Measurements from ENCODE around the gene GRIK5. TPM values are rescaled to one million over a fixed set of nuclear protein-coding genes. Genes with fewer than 3 reads are reported as not detected.
A peak's percentile ranks its signal among the peaks of the same experiment; 100 is the strongest.
"Not testable (repeated sequence)": the region's sequence is repeated elsewhere in the genome, so short reads cannot be mapped to it uniquely, and the experiment has no call there.

GRIK5 gene
- total RNA-seq, 2 experiments from 2014 or later: 0.73 to 0.90 TPM

DNA sequence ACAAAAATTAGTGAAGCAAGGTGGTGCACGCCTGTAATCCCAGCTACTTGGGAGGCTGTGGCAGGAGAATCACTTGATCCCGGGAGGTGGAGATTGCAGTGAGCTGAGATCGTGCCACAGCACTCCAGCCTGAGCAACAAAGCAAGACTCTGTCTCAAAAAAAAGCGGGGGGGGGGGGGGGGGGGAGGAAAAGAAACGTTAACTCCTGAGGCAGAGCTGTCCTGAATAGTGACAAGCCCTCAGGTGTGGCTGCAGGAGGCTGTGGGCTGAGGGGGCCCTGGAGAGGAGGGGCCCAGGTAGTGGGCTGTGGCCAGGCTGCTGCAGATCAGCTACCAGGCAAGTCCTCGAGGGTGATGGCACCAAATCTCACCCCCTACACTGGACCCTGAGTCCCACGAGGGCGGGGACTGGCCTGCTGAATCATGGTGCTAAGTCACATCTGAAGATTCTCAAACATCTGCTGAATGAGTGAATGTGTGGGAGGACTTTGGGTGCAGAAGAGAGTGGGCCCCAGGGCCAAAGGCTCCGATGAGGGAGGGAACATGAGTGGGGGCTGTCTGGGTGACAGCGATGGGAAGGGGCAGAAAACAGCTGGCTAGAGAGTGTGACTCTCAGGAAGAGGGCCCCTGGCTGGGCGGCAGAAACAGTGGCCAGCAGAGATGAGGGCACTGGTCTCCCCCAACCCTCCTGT lies 51.4 kb downstream of the GRIK5 start:
- ChIA-PET POLR2A (no interaction called here), CTCF (interaction anchor here (1.1 kb wide), 1 partner anchor 16 kb away, joined by 4 read pairs; no protein-coding TSS in a partner anchor)
- no peaks in the 10 kb centered on the region for H3K4me1 Mint-ChIP-seq (ENCODE audit: low read depth)
- H3K4me3 Mint-ChIP-seq: no peak overlapping the region
- no peak overlapping the region for H3K27ac Mint-ChIP-seq
- intact Hi-C loops (cut with micrococcal nuclease): no loop called here
- no peaks in the 10 kb centered on the region for H3K36me3 Mint-ChIP-seq
- peaks cover 7% of the 10 kb centered on the region for H3K27me3 Mint-ChIP-seq
- no peaks in the 10 kb centered on the region for H3K9me3 Mint-ChIP-seq
- DNase-seq: no peak

DNA sequence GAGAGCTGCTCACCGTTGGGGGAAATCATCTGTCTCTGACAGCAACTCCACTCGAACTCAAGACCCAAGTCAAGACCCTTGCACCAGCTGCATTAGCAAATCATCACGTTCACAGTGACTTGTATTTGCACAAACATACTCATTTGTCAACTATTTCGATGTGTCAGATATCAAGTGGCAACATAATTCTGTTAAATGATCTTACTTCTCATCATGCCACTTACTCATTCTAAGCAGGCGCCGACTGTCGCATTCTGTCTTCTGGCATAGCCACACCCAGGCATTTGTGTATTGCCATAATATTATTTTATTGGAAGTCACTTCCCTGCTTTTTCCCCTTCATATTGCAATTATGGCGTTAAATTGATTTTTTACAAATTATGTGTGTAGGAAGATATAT lies 53.0 kb downstream of the GRIK5 start:
- no peaks in the 10 kb centered on the region for H3K36me3 Mint-ChIP-seq
- H3K27ac Mint-ChIP-seq: no peak overlapping the region
- no peak overlapping the region for H3K4me3 Mint-ChIP-seq
- no peak for DNase-seq
- ChIA-PET POLR2A (no interaction called here), CTCF (no interaction called here)
- peaks cover 7% of the 10 kb centered on the region for H3K27me3 Mint-ChIP-seq
- no peaks in the 10 kb centered on the region for H3K9me3 Mint-ChIP-seq
- no peaks in the 10 kb centered on the region for H3K4me1 Mint-ChIP-seq (ENCODE audit: low read depth)
- intact Hi-C loops (cut with micrococcal nuclease): no loop called here

DNA sequence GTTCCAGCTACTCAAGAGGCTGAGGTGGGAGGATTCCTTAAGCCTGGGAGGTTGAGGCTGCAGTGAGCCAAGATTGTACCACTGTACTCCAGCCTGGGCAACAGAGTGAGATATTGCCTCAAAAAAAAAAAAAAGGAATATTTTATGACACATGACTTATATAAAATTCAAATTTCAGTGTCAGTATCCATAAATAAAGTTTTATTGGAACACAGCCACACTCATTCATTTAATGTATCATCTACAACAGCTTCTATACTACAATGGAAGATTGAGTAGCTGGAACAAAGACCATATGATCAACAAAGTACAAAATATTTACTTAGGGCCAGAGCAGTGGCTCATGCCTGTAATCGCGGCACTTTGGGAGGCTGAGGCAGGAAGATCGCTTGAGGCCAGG lies 57.3 kb downstream of the GRIK5 start:
- DNase-seq; H3K4me3 Mint-ChIP-seq; H3K36me3 Mint-ChIP-seq; POLR2A ChIA-PET; H3K27me3 Mint-ChIP-seq; H3K9me3 Mint-ChIP-seq; intact Hi-C loops (cut with micrococcal nuclease); H3K27ac Mint-ChIP-seq; H3K4me1 Mint-ChIP-seq (ENCODE audit: low read depth): not testable (repeated sequence)
- CTCF ChIA-PET: interaction anchor here (0.7 kb wide), 2 partner anchors 17 to 22 kb away, joined by 3 read pairs; no protein-coding TSS in a partner anchor

DNA sequence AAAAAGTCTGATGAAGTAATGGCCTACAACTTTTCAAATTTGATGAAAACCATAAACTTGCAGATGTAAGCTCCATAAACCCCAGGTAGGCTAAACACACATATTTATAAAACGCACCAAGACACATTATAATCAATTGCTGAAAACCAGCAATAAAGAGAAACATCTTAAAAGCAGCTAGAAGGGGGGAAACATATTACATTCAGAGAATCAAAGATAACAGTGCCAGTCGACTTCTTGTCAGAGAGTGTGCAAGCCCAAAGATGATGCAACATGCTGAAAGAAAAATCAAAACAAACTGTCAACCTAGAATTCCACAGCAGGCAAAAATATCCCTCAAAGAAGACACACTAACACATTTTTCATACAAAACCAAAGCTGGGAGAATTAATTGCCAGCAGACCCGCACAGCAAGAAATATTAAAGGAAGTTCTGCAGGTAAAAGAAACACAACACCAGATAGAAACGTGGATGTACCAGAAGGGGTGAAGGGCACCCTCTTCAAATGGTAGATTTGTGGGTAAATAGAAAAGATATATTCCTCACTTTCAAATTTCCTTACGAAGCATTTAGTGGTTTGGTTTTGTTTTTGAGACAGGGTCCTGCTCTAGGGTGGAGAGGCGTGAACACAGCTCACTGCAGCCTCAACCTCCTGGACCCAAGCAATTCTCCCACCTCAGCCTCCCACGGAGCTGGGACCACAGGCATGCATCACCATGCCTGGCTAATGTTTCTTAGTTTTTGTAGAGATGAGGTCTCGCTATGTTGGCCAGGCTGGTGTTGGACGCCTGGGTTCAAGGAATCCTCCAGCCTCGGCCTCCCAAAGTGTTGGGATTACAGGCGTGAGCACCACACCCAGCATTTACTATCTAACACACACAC lies 59.5 kb downstream of the GRIK5 start:
- Mint-ChIP-seq H3K27ac (no peak overlapping the region), H3K9me3 (no peaks in the 10 kb centered on the region), H3K4me1 (ENCODE audit: low read depth) (no peaks in the 10 kb centered on the region), H3K36me3 (no peaks in the 10 kb centered on the region), H3K27me3 (peaks cover 3% of the 10 kb centered on the region), H3K4me3 (no peak overlapping the region)
- POLR2A ChIA-PET: no interaction called here
- intact Hi-C loops (cut with micrococcal nuclease): no loop called here
- CTCF ChIA-PET: interaction anchor here (1.0 to 2.2 kb wide), 2 partner anchors 24 to 186 kb away, joined by 3 to 6 read pairs; no protein-coding TSS in a partner anchor
- DNase-seq: no peak

DNA sequence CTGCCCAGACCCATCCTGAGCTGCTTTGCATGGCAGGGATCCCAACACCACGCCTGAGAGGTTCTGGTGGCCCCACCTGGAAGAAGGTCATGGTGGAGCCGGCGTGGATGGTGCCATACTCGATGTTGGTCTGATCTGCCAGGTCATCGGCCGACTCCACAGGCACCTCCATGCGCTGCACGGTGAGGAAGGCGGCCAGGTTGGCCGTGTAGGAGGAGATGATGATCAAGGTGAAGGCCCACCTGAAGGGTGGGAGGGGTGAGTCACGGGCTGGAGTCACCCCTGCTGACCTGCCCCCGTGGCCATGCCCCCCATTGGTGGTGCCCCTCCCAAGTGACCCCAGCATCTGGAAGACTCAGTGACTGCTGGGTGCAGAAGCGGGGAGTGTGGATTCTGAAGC lies 63.4 kb downstream of the GRIK5 start:
- H3K27ac Mint-ChIP-seq: no peak overlapping the region
- ChIA-PET POLR2A (no interaction called here), CTCF (no interaction called here)
- no peaks in the 10 kb centered on the region for H3K4me1 Mint-ChIP-seq (ENCODE audit: low read depth)
- H3K9me3 Mint-ChIP-seq: no peaks in the 10 kb centered on the region
- H3K36me3 Mint-ChIP-seq: no peaks in the 10 kb centered on the region
- intact Hi-C loops (cut with micrococcal nuclease): no loop called here
- peaks cover 12% of the 10 kb centered on the region for H3K27me3 Mint-ChIP-seq
- H3K4me3 Mint-ChIP-seq: no peak overlapping the region
- DNase-seq: no peak

DNA sequence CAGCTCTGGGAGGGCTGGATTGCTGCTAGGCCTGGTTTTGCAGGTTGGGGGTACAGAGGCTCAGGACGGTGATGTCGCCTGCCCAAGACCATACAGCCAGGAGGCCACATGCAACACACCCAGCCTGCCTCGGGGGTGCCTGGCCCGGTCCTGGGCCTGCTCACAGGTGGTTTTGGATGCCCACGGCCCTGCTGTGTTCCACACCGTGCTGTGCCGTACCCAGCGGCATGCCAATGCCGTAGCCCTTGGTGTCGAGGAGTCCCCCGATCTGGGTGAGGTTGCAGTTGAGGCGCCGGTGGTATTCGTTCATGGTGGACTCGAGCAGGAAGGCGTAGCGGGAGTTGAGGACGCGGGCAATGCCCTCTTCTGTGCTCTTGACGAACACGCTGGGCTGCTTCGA lies 64.5 kb downstream of the GRIK5 start:
- H3K27me3 Mint-ChIP-seq: peaks cover 20% of the 10 kb centered on the region
- no peaks in the 10 kb centered on the region for H3K9me3 Mint-ChIP-seq
- H3K36me3 Mint-ChIP-seq: no peaks in the 10 kb centered on the region
- DNase-seq: no peak
- H3K4me3 Mint-ChIP-seq: no peak overlapping the region
- ChIA-PET CTCF (interaction anchor here (0.8 kb wide), 1 partner anchor 103 kb away, joined by 3 read pairs; no protein-coding TSS in a partner anchor), POLR2A (no interaction called here)
- H3K4me1 Mint-ChIP-seq (ENCODE audit: low read depth): no peaks in the 10 kb centered on the region
- no peak overlapping the region for H3K27ac Mint-ChIP-seq
- intact Hi-C loops (cut with micrococcal nuclease): no loop called here

DNA sequence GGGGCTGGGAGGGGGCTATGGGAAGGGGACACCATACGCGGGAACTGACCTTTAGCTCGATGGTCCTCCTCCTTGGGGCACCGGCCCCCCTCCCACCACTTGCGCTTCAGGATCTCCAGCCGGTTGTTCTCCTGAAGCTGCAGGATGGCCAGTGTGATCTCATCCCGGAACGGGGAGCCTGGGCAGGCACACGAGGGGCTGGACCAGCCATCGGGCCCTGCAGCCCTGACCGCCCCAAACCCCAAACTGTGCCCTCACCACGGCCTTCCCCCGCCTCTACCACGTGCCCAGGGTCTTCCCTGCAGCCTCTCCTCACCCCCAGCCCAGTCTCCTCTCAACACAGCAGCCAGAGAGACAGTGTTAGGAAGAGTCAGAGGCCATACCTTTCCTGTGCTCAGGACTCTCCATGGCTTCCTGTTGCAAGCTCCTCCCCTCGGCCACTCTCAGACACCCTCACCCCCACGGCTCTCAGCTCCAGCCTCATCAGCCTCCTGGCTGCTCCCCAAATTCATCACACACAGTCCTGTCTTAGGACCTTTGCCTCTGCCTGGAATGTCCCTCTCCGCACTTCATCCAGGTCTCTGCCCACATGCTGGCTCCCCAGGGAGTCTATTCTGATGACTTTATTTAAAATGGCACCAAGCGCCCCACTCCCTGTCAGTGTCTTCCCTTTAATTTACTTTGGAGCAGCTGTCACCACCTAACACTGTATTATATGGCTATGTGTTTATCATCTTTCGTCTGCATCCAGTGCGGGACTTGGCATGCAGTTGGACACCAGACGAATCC lies 66.3 kb downstream of the GRIK5 start:
- no peaks in the 10 kb centered on the region for H3K9me3 Mint-ChIP-seq
- H3K27me3 Mint-ChIP-seq: peaks cover 32% of the 10 kb centered on the region
- DNase-seq: no peak
- H3K36me3 Mint-ChIP-seq: no peaks in the 10 kb centered on the region
- POLR2A ChIA-PET: no interaction called here
- CTCF ChIA-PET: interaction anchor here (1.0 kb wide), 1 partner anchor 19 kb away, joined by 4 read pairs; no protein-coding TSS in a partner anchor
- intact Hi-C loops (cut with micrococcal nuclease): no loop called here
- peaks cover 3% of the 10 kb centered on the region for H3K4me1 Mint-ChIP-seq (ENCODE audit: low read depth)
- H3K4me3 Mint-ChIP-seq: no peak overlapping the region
- H3K27ac Mint-ChIP-seq: no peak overlapping the region

DNA sequence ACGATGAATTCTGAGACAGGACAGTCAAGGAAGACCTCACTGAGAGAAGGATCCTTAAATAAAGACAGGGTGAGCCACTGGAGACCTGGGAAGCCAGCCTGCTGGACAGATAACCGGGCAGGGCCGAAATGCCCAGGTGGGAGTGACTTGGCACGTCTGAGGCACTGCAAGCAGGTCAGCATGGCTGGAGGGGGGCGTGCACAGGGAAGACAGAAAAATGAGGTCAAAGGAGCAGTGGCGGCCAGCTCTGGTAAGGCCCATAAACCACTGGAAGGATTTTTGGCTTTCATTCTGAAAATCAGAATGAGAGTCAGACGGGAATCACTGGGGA lies 70.2 kb downstream of the GRIK5 start:
- CTCF ChIA-PET: interaction anchor here (0.6 to 3.0 kb wide), 2 partner anchors 23 to 35 kb away, joined by 3 to 13 read pairs; no protein-coding TSS in a partner anchor
- H3K4me3 Mint-ChIP-seq: no peak overlapping the region
- H3K9me3 Mint-ChIP-seq: no peaks in the 10 kb centered on the region
- POLR2A ChIA-PET: no interaction called here
- no peaks in the 10 kb centered on the region for H3K36me3 Mint-ChIP-seq
- H3K27me3 Mint-ChIP-seq: peaks cover 57% of the 10 kb centered on the region
- no peak overlapping the region for H3K27ac Mint-ChIP-seq
- intact Hi-C loops (cut with micrococcal nuclease): no loop called here
- no peak for DNase-seq
- H3K4me1 Mint-ChIP-seq (ENCODE audit: low read depth): peaks cover 16% of the 10 kb centered on the region

DNA sequence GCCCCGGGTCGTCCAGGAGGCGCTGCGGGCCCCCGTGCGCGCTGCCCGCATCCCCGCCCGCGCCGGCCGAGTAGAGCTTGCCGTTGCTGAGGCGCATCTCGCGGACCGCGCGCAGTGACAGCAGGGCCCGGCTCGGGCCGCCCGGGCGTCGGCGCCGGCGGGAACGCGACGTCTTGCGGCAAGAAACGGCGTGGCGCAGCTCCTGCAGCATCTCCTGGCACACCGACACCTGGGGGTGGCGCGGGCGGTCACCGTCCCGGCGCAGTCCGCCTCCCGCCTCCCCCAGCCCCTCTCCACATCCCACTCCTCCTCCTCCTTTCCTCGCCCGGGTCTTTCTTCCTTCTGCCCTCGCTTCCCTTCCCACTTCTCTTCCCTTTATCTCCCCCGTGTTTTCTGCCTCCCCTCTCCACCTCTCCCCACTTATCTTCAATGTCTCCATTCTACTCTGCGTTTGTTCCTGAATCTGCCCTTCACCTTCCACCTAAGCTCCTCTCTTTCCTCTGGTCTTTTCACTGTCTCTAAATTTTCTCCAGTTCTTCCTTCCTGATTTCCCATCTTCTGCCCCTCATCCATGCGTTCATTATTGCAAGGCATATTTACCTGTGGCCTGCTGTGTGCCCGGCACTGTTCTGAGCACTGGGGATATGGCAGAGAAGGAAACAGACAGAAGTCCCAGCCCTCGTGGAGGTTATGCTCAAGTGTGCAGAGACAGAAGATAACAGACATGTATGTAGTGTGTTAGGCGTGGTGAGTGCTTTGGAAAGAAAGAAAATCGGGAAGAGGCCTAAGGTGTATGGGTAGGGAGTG lies 70.7 kb downstream of the GRIK5 start:
- Mint-ChIP-seq H3K36me3 (no peaks in the 10 kb centered on the region), H3K27me3 (peaks cover 60% of the 10 kb centered on the region), H3K4me1 (ENCODE audit: low read depth) (peaks cover 16% of the 10 kb centered on the region), H3K27ac (no peak overlapping the region), H3K4me3 (no peak overlapping the region), H3K9me3 (no peaks in the 10 kb centered on the region)
- intact Hi-C loops (cut with micrococcal nuclease): no loop called here
- DNase-seq: peak; percentile 20
- ChIA-PET POLR2A (no interaction called here), CTCF (interaction anchor here (0.6 to 3.0 kb wide), 4 partner anchors 24 to 36 kb away, joined by 3 to 13 read pairs (median 4); no protein-coding TSS in a partner anchor)

DNA sequence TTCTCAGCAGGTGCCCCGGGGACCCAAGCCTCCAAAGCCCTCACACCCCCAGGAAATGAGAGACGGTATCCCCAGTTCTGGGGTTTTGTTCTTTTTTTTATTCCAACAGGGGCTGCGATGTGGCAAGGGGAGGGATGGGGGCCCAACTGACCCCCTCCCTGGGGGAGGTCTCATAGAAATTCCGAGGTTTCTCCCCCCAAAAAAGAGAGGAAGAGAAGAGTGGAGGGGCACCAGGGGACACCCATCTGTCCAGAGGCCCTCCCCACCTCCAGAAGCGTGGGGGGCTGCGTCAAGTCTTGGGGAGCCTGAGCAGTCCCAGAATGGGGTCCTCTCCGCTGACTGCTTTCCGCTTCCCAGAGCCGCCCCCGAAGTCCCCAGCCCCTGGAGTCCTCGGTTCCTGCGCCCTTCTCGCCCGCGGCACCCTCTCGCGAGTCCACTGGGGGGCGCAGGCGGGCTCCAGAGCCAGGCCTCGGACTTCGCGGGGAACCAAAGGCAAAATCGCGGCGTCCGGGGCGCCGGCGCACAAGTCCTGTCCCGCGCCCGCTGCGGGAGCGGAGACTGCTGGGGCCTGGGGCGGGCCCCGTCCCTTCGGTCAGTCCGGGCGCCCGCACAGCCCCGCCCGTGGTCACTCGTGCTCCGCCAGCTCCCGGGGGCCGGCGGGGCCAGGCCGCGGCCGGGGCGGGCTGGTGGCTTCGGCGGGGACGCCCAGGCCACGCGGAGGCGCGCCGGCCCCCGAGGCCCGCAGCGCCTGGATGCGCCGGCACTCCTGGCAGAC lies 71.6 kb downstream of the GRIK5 start:
- intact Hi-C loops (cut with micrococcal nuclease): no loop called here
- peaks cover 18% of the 10 kb centered on the region for H3K4me1 Mint-ChIP-seq (ENCODE audit: low read depth)
- no peaks in the 10 kb centered on the region for H3K9me3 Mint-ChIP-seq
- DNase-seq: peak; percentile 66
- peaks cover 62% of the 10 kb centered on the region for H3K27me3 Mint-ChIP-seq
- H3K4me3 Mint-ChIP-seq: no peak overlapping the region
- CTCF ChIA-PET: interaction anchor here (1.3 to 3.0 kb wide), 4 partner anchors 30 to 37 kb away, joined by 3 to 13 read pairs (median 4); no protein-coding TSS in a partner anchor
- H3K36me3 Mint-ChIP-seq: no peaks in the 10 kb centered on the region
- H3K27ac Mint-ChIP-seq: no peak overlapping the region
- POLR2A ChIA-PET: no interaction called here

DNA sequence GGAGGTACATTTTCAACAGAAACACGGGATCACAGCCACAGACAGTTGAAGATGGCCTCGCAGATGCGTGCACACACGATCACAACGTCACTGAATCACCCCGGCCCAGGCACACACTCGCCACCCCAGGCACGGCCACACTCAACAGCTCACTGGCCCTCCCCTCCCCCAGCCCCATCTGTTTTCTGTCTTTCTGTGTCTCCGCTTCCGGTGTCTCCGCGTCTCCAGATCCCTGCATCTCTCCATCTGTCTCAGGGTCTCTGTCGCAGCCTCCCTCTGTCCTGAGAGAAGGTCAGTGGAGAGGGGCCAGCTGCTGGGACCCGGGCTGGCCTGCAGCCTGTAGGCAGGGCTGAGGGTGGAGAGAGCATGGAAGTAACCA lies 72.2 kb downstream of the GRIK5 start:
- POLR2A ChIA-PET: no interaction called here
- H3K27me3 Mint-ChIP-seq: peaks cover 63% of the 10 kb centered on the region
- peak; percentile 16 for DNase-seq
- no peak overlapping the region for H3K27ac Mint-ChIP-seq
- H3K9me3 Mint-ChIP-seq: no peaks in the 10 kb centered on the region
- no peaks in the 10 kb centered on the region for H3K36me3 Mint-ChIP-seq
- no peak overlapping the region for H3K4me3 Mint-ChIP-seq
- intact Hi-C loops (cut with micrococcal nuclease): no loop called here
- H3K4me1 Mint-ChIP-seq (ENCODE audit: low read depth): peaks cover 19% of the 10 kb centered on the region
- CTCF ChIA-PET: interaction anchor here (0.6 to 3.0 kb wide), 4 partner anchors 30 to 53 kb away, joined by 3 to 13 read pairs (median 4); no protein-coding TSS in a partner anchor

All from activated CD4-positive, alpha-beta memory T cell treated with anti-CD3 and anti-CD28 coated beads for 36 hours (primary cell).